ENCODE measurements around the gene EXOSC5.

DNA sequence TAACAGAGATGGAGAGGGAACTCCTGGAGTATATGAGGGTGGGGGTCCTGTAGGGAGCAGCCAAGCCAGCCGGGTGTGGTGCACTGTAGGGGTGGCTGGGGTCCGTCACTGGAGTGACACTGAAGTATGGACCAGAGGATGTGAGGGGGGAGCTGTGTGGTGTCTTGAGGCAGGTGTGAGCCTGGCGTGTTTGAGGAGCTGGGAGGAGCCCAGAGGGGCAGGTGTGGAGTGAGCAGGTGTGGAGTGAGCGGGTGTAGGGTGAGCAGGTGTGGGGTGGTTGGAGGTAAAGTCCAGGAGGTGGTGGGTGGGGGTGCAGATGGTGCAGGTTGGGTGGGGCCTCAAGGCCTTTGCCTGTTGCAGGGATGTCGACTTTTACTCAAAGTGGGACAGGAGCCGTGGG is 24.2 kb upstream of the EXOSC5 start:
- TF ChIP-seq DPF2 (CRISPR knock-in tag; IDR thresholded peaks at IDR 0.05; ENCODE audit: borderline replicate concordance, low read depth) (no peak), JUN (CRISPR knock-in tag; IDR thresholded peaks at IDR 0.05) (no peak), EP300 (IDR thresholded peaks at IDR 0.05; ENCODE audit: low read depth in 2 of 2, low read length in 2 of 2) (no peak), EP300 (CRISPR knock-in tag; IDR thresholded peaks at IDR 0.05; ENCODE audit: borderline replicate concordance) (no peak), KLF12 (CRISPR knock-in tag; IDR thresholded peaks at IDR 0.05; ENCODE audit: borderline replicate concordance) (no peak), SIN3A (IDR thresholded peaks at IDR 0.05; ENCODE audit: borderline replicate concordance, low read depth, low read length) (no peak), SMC3 (IDR thresholded peaks at IDR 0.05; ENCODE audit: low read length) (no peak), KDM6A (CRISPR knock-in tag; IDR thresholded peaks at IDR 0.05; ENCODE audit: low read depth) (no peak), KLF11 (CRISPR knock-in tag; IDR thresholded peaks at IDR 0.05) (no peak), ZNF724P (CRISPR knock-in tag; IDR thresholded peaks at IDR 0.05; ENCODE audit: borderline replicate concordance) (no peak)
- TF ChIP-seq, protein P1, sequence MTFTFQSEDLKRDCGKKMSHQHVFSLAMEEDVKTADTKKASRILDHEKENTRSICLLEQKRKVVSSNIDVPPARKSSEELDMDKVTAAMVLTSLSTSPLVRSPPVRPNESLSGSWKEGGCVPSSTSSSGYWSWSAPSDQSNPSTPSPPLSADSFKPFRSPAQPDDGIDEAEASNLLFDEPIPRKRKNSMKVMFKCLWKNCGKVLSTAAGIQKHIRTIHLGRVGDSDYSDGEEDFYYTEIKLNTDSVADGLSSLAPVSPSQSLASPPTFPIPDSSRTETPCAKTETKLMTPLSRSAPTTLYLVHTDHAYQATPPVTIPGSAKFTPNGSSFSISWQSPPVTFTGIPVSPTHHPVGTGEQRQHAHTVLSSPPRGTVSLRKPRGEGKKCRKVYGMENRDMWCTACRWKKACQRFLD (CRISPR knock-in tag; IDR thresholded peaks at IDR 0.05; ENCODE audit: borderline replicate concordance) = no peak
- TF ChIP-seq, protein P2, sequence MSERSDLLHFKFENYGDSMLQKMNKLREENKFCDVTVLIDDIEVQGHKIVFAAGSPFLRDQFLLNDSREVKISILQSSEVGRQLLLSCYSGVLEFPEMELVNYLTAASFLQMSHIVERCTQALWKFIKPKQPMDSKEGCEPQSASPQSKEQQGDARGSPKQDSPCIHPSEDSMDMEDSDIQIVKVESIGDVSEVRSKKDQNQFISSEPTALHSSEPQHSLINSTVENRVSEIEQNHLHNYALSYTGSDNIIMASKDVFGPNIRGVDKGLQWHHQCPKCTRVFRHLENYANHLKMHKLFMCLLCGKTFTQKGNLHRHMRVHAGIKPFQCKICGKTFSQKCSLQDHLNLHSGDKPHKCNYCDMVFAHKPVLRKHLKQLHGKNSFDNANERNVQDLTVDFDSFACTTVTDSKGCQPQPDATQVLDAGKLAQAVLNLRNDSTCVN (CRISPR knock-in tag; IDR thresholded peaks at IDR 0.05; ENCODE audit: borderline replicate concordance) = no peak
